Stimulated activated CD8-positive, alpha-beta memory T cell treated with anti-CD3 and anti-CD28 coated beads, Interleukin-15, amount 100 ng/mL, for 4 hours (primary cell): ENCODE results near the gene CUL9.
A peak's percentile ranks its signal among the peaks of the same experiment; 100 is the strongest.

Experiments
- DNase-seq, 2 donors: peaks; one replicate each; pipeline ENCODE4 v3.0.0-alpha.2; 2020; ENCODE audit warnings: low read depth in 2 of 2

CUL9 gene

DNA sequence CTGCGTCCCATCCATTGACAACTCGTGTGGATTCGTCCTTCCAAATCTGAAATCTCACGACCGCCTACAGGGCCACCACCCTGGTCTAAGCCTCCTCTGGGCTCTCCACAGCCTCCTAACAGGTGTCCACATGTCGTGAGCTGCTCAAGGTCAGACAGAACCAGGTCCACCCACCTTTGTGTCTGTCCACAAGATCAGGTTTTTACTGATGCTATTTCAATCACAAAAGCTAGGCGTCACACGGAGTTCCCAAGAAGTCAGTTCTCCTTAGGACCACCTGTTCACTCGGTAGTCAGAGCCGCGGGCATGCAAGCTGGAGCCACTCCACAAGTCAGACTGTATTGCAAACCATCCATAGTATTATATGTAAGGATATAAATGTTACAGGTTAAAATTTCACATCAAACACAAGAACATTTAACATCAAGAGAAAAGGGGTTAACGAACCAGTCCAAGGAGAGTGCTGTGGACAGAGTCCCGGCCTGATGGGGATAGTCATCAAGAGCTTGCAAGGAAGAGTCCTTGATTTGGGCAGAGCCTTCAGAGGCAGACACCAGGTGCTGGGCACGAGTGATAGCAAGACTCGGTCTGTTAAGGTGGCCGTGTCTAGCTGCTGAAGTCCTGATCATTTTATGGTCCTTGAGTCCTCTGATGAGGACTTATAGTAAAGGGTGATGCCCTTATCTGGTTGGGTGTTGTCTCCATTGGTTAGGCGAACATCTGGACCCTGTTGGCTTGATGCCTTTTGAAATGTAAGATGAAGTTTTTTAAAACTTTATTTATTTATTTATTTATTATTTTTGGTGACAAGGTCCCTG is 48.0 kb downstream of the CUL9 start:
- DNase-seq: no peak

DNA sequence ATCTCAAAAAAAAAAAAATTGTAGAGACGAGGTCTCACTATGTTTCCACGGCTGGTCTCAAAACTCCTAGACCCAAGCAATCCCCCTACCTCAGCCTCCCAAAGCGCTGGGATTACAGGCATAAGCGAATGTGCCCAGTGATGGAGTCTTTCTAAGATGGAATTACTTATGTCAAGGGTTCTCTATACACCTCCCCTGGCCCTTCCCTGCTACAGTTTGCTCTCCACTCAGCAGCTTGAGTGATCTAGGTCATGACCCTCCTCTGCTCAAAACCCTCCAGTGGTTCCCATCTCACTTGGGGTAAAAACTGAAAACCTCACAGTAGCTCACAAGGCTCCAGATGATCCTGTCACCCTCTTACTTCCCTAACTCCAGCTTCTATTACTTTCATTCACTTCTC is 49.1 kb downstream of the CUL9 start:
- DNase-seq: no peak

DNA sequence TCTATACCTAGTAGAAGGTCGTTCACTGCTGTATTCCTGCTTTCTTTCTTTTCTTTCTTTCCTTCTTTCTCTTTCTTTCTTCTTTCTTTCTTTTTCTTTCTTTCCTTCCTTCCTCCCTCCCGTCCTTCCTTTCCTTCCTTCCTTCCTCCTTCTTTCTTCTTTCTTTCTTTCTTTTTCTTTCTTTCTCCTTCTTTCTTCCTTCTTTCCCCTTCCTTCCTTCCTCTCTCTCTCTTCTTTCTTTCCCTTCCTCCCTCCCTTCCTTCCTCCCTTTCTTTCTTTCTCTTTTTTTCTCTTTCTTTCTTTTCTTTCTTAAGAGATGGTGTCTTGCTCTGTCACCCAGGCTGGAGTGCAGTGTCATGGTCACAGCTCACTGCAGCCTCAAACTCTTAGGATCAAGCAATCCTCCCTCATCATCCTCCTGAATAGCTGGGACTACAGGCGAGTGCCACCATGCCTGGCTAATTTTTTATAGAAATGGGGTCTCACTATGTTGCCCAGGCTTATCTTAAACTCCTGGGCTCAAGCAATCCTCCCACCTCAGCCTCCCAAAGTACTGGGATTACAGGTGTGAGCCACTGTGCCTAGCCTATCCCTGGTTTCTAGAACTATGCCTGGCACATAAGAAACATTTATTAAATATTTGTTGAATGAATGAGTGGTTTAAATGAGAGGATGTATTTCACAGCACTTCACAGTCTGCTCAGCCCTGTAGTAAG is 49.9 kb downstream of the CUL9 start:
- no peak for DNase-seq

DNA sequence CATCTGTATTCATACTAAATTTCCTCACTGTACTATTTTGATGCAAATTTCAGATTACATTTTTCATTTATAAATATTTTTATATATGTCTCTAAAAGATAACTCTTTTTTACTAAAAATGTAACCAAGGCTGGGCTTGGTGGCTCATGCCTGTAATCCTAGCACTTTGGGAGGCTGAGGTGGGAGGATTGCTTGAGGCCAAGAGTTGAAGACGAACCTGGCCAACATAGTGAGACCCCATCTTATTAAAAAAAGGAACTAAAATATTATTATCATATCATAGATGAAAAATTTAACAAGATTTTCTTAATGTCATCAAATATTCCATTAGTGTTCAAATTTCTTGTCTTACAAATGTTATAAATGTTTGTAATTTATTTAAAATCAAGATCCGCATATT is 53.8 kb downstream of the CUL9 start:
- no peak for DNase-seq

DNA sequence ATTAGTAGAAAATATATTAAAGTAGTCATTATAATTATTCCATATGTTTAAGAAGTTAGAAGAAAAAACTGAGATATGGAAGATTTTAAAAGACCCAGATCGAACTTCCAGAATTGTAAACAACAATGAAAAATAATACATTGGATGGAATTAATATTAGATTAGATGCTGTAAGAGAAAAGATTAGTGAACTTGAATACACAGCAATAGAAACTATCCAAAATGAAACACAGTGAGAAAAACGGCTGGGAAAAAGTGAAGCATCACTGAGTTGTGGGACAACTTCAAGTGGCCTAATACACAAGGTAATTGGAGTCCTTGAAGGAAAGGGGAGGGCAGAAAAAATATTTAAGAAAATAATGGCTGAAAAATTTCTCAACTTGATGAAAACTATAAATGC is 57.1 kb downstream of the CUL9 start:
- DNase-seq: no peak

DNA sequence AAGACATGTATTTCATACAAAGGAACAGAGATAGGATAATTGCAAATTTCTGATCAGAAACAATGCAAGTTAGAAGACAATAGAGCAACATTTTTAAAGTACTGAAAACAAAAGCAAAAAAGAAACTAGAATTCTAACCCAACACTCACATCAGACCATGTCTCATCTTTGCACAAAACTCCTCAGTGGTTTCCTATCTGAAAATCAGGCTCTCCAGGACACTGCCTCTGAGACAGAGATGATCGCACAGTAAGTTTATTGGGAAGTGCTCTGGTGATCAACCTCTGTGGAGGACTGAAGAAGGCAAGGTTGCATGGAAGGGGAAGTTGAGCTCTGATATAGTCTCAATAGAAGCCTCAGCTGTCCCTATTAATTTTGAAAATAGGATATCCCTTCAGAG is 59.0 kb downstream of the CUL9 start:
- DNase-seq: no peak

DNA sequence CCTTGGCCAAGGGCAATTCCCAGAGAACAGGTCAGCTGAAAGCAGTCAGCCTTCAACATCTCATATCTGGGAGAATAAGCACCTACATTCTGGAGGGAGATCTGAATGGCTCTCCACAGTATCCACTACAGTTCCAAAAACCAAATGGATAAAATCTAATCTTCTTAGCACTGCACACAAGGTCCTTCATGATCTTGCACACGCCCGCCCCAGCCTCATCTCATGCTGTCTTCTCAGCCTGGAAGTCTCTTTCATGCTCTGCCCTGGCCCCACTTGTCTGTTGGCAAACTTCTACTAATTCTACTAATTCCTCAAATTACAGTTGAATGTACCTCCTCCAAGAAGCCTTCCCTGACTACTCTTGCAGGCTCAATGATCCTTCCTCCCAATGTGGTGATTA is 59.5 kb downstream of the CUL9 start:
- no peak for DNase-seq

DNA sequence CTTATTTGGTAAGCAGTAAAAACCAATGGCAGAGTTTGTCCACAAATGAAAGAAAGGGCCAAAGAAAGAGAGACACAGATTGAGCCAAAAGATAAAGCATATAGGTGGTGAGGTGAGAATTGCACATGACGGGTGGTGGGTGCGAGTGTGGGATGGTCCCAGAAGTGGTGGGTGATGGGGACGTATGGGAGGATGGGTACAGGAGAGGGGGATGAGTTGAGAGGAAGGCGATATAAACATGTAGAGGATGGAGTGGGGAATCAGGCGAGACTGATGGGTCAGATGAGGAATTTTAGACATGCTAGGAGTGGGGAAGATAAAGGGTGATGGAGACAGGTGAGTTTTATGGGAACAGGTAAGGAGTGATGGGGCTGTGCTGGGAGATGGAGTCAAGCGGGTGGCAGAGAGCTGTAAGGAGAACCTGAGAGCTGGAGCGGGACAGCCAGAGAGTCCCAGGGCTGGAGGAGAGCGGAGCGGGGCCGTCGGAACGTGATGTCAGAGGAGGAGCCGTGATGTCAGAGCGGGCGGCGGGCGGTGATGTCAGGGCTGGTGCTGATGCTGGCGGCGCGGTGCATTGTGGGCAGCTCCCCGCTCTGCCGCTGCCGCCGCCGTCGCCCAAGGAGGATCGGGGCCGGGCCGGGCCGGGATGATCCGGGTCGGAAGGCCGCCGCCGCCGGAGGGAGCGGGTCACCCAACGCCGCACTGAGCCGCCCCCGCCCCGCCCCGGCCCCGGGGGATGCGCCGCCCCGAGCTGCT is 61.1 kb downstream of the CUL9 start, which contains the start of gene TTBK1:
Gene TTBK1 (plus strand): TSS at position 574 of the 756 bp plus-strand sequence. CDS start 3,180 bp downstream, outside the sequence.
- no peak for DNase-seq

DNA sequence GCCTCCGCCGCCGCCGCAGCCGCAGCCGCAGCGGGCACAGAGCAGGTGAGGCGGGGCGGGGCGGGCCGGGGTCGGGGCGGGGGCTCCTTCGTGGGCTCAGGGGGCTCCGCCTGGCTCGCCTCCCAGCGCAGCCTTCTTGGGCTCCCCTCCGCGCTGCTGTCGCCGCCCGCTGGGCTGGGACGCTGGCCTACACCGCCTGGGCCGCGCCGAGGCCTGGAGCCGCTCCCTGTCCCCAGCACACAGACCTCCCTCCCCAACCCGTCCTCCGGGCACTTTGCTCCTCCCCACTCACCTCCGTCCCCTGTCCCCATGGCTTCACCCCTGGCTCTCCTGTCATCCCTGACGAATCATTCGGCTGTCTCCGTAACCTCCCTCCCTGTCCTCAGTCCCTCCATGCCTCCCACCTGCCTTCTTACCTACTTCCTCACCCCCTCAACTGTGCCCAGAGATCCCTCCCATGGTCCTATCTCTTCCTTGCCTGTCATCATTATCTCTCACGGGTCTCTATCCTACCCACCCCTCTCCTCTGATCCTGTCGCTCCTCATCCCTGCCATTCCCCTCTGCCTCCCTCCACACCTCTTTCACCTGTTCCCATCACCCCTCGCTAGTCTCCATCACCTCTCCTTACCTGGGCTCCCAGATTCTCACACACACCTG is 61.8 kb downstream of the CUL9 start:
- DNase-seq: no peak

DNA sequence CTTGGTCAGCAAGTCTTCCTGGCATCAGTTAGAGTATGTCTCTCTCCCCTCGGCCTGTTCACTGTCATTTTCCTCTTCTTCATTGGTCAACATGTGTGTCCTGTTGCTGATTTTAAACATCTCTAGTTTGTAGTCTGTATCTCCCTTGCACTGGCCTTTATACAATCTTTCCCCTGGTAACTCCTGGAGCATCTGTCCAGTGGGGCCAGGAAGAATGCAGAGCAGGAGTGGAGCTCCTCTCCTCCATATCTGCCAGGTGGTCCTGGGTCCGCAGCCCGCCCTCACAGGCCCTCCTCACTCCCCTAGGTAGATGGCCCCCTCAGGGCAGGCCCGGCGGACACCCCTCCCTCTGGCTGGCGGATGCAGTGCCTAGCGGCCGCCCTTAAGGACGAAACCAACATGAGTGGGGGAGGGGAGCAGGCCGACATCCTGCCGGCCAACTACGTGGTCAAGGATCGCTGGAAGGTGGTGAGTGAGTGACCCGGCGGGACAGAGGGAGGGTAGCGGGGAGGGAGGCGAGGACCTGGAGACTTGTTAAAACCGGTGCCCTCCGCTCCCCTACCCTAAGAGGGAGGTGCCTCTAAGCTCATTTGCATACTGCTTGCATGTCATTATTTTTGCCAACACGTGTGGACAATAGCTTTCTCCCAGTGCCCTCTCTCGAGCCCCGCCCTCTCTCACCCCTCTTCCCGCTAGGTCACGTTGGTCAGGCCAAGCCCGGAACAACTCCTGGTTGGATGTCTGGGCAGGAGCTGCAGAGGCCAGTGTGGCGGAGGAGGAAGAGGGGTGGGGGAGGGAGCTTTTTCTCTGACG is 64.5 kb downstream of the CUL9 start:
- no peak for DNase-seq

DNA sequence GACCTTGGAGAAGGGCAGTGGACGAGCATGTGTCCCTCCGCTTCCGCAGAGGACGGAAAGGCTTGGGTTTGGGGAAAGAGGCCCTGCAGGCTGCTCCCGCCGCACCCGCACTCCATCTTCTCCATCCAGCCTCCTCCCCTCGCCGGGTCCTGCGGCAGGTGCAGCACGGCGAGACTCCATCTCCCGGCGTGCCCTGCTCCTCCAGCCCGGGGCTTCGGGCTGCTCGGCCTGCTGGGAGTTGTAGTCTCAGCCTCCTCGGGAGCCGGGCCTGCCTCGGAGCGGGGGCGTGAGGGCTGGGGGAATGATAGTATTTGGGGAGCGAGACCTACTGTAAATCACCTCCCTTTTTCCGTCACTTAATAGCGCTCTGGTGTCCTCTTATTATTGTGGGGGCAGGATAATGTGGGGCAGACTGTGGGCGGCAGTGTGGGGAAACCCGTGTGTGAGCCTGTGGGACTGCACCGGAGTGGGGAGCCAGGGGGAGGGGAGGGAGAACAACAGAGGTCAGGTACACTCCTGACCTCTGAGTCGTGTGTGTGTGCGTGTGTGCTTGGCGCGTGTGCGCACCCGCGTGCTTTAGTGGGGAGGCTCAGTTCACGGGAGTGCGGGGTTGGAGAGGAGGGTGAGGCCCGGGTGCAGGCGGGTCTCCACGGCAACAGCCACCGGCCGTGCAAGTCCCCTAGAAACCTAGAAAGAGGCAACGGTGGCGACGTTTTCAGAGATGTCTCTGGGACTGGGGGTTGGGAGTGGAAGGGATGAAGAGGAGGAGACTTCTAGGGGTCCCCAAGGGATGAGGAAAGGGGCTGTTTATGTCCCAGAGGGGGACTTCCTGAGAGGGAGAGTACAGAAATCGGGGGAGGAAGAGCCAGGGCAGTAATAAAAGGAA is 65.4 kb downstream of the CUL9 start:
- DNase-seq: peak; percentile 53 to 66

DNA sequence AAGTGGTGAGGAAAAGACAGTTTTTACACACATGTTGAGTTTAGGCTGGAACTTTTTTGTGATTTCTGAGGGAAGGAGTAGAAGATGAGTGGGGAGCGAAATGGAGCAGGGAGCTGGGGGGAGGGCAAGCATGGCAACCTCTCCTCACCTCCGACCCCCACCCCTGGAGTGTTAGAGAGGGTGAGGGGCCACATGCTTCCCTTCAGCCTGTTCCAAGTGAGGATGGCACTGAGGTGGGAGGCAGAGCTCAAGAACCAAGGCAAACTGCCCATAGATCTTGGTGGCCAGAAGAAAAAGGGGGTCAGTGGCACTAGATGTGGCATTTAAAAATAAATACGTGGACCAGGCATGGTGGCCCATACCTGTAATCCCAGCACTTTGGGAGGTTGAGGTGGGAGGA is 66.1 kb downstream of the CUL9 start:
- no peak for DNase-seq

DNA sequence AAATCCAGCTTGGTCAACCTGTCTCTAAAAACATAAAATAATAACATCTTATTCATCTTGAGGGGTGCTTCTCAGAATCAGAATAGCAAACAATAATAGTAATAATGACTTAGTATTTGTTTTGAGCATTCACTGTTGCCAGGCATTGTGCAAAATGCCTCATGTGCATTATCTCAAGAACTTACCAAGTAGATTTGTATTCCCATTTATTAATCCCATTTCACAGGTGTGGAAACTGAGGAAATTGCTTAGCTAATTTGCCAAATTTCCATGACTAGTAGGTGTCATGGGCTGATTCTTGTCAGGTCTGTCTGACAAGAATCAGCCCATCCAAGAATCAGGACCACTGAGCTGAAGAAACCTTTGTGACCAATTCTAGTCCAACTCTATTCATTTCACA is 66.8 kb downstream of the CUL9 start:
- no peak for DNase-seq

DNA sequence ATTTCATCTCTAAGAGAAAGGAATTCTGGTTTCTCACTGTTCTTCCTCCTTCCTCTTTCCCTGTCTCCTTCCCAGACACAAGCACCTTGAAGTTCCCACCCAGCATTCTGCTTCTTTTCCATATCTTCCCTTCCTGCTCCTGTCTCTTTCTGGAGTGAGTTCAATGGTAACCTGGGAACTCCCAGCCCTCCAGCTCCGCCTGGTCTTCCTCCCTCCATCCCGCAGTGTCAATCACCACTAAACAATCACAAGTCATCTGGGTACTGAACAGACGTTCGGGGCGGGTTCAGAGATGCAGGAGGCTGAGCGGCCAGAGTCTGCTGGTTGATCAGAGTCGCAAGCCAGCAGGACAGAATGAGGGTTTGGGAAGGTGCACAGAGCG is 69.0 kb downstream of the CUL9 start:
- DNase-seq: no peak

DNA sequence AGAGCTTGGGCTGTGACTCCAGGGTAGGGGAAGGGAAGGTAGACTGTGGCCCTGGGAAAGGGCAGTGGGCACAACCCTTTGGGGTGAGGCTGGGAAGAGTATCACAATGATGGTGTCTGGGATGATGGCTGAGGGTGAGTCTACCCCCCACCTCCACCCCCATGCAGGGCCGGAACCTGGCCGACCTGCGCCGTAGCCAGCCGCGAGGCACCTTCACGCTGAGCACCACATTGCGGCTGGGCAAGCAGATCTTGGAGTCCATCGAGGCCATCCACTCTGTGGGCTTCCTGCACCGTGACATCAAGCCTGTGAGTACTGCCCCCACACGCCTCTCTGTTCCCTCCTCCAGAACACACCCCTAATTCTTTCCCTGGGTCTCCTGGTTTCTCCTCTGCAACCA is 71.4 kb downstream of the CUL9 start:
- DNase-seq: no peak

DNA sequence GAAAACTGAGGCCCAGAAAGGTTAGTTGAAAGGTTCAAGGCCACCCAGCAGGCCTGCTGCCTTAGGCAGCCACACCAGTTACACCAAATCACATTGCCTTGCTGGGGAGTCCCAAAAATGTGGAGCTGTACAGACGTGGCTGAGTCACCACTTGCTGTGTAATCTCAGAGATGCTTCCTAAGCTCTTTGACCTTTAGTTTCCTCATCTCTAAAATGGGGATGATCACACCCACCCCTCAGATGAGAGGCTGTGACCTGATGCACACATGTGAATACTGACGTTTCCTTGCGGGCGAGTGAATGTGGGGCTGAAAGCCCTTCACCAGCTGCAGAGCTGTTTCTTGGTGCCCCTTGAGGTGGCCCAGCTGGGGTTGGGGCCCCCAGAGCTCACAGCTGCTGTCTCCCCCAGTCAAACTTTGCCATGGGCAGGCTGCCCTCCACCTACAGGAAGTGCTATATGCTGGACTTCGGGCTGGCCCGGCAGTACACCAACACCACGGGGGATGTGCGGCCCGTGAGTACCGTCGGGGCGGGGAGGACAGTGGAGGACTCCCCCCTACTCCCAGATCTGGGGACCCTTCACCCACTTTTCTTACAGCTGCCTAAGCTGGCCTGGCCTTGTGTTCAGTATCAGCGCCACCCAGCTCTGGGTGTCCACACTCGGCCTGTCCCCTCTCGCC is 72.3 kb downstream of the CUL9 start:
- no peak for DNase-seq

DNA sequence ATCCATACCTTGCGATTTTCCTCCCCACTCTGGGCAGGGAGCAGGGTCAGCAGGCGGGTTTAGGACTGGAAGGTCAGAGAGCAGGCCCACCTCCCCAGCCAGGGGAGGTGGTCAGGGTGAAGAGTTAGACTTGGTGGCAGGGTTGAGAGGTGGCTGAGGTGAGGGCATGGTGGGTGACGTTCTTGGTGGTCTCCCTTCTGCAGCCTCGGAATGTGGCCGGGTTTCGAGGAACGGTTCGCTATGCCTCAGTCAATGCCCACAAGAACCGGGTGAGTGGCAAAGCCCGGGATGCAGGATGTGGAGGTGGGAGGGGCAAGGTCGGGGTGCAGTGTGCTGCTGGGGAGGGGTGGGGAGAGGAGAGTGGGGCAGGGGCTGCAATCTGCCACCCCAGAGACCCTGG is 72.8 kb downstream of the CUL9 start:
- no peak for DNase-seq

DNA sequence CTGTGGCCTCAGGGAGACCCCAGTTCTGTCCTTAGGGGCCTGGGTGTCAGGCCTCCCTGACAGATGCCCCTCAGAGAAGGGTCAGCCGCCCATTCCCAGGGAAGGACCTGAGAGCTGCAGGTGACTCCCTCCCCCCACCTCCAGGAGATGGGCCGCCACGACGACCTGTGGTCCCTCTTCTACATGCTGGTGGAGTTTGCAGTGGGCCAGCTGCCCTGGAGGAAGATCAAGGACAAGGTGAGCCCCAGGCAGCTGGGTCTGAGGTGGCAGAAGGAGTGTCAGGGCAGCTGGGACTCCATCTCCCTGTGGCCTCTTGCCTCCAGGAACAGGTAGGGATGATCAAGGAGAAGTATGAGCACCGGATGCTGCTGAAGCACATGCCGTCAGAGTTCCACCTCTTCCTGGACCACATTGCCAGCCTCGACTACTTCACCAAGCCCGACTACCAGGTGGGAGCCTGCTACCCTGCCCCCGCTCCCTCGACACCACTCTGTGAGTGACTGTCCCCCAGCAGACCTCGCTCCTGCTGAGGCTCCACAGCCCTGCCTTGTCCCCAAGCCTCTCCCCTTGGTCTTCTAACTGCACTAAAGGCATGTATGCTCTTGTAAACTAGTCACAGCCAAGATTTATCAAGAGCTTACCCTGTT is 73.5 kb downstream of the CUL9 start:
- no peak for DNase-seq
